Activated naive CD8-positive, alpha-beta T cell treated with anti-CD3 and anti-CD28 coated beads for 36 hours (primary cell): ENCODE results near the gene BEST3. TPM values are rescaled to one million over a fixed set of nuclear protein-coding genes. Genes with fewer than 3 reads are reported as not detected.

Experiments
- DNase-seq: peaks from one replicate; pipeline ENCODE4 v3.0.0; 2021
- H3K27ac Mint-ChIP-seq: one replicate; pipeline ENCODE4 v1.8.0; 2022; ENCODE audit warnings: mild to moderate bottlenecking, moderate library complexity, mixed read lengths
- H3K27me3 Mint-ChIP-seq: one replicate; pipeline ENCODE4 v1.8.0; 2022; ENCODE audit warnings: mild to moderate bottlenecking, mixed read lengths
- H3K36me3 Mint-ChIP-seq: one replicate; pipeline ENCODE4 v1.8.0; 2021; ENCODE audit warnings: mild to moderate bottlenecking, mixed read lengths
- H3K4me1 Mint-ChIP-seq: one replicate; pipeline ENCODE4 v1.8.0; 2021; ENCODE audit warnings: mixed read lengths
- H3K4me3 Mint-ChIP-seq: one replicate; pipeline ENCODE4 v1.8.0; 2022; ENCODE audit warnings: mild to moderate bottlenecking, moderate library complexity, mixed read lengths
- H3K9me3 Mint-ChIP-seq: one replicate; pipeline ENCODE4 v1.8.0; 2022; ENCODE audit warnings: mixed read lengths
- total RNA-seq, 2 experiments: library from RNA; stranded (reverse); gene quantifications; one replicate each; pipeline ENCODE4 v1.2.3, GENCODE V29; 2021

BEST3 gene
- total RNA-seq, 2 experiments from 2014 or later = not detected

GRCh38 chr12:69645031-69645430, 54.1 kb downstream of the BEST3 start:
- no peaks in the 10 kb centered on the region for H3K36me3 Mint-ChIP-seq
- no peak for DNase-seq
- no peaks in the 10 kb centered on the region for H3K9me3 Mint-ChIP-seq
- no peak overlapping the region for H3K27ac Mint-ChIP-seq
- H3K27me3 Mint-ChIP-seq = peaks cover 11% of the 10 kb centered on the region
- H3K4me3 Mint-ChIP-seq = no peak overlapping the region
- no peaks in the 10 kb centered on the region for H3K4me1 Mint-ChIP-seq

- Mint-ChIP-seq H3K27me3 (peaks cover 11% of the 10 kb centered on the region), H3K27ac (no peak overlapping the region), H3K9me3 (no peaks in the 10 kb centered on the region), H3K36me3 (no peaks in the 10 kb centered on the region), H3K4me3 (no peak overlapping the region), H3K4me1 (no peaks in the 10 kb centered on the region)
- no peak for DNase-seq
Measured at GRCh38 chr12:69644511-69644910, 54.6 kb downstream of the BEST3 start.

- Mint-ChIP-seq H3K27ac (no peak overlapping the region), H3K4me1 (no peaks in the 10 kb centered on the region), H3K36me3 (no peaks in the 10 kb centered on the region), H3K27me3 (peaks cover 3% of the 10 kb centered on the region), H3K9me3 (no peaks in the 10 kb centered on the region), H3K4me3 (no peak overlapping the region)
- DNase-seq = no peak
Measured at GRCh38 chr12:69642531-69642930, 56.6 kb downstream of the BEST3 start.

- no peaks in the 10 kb centered on the region for H3K4me1 Mint-ChIP-seq
Measured at GRCh38 chr12:69641546-69641945, 57.6 kb downstream of the BEST3 start.

GRCh38 chr12:69639400-69640016, 59.6 kb downstream of the BEST3 start:
- Mint-ChIP-seq H3K4me1 (no peaks in the 10 kb centered on the region), H3K36me3 (no peaks in the 10 kb centered on the region), H3K27ac (no peak overlapping the region), H3K27me3 (no peaks in the 10 kb centered on the region), H3K9me3 (no peaks in the 10 kb centered on the region), H3K4me3 (no peak overlapping the region)
- DNase-seq = peak; percentile 60

More at GRCh38 chr12:69641546-69641945, 57.6 kb downstream of the BEST3 start:
- Mint-ChIP-seq H3K27me3 (no peaks in the 10 kb centered on the region), H3K27ac (no peak overlapping the region), H3K4me3 (no peak overlapping the region), H3K9me3 (no peaks in the 10 kb centered on the region), H3K36me3 (no peaks in the 10 kb centered on the region)
- no peak for DNase-seq

- DNase-seq = no peak
- H3K27ac Mint-ChIP-seq = no peak overlapping the region
- no peaks in the 10 kb centered on the region for H3K27me3 Mint-ChIP-seq
- H3K36me3 Mint-ChIP-seq = no peaks in the 10 kb centered on the region
- H3K9me3 Mint-ChIP-seq = no peaks in the 10 kb centered on the region
- peaks cover 3% of the 10 kb centered on the region for H3K4me1 Mint-ChIP-seq
- H3K4me3 Mint-ChIP-seq = no peak overlapping the region
Measured at GRCh38 chr12:69633061-69633460, 66.0 kb downstream of the BEST3 start.

GRCh38 chr12:69630191-69630590, 68.9 kb downstream of the BEST3 start:
- Mint-ChIP-seq H3K4me3 (no peak overlapping the region), H3K36me3 (no peaks in the 10 kb centered on the region), H3K27ac (no peak overlapping the region), H3K27me3 (no peaks in the 10 kb centered on the region), H3K9me3 (no peaks in the 10 kb centered on the region), H3K4me1 (peaks cover 3% of the 10 kb centered on the region)
- no peak for DNase-seq

GRCh38 chr12:69627501-69627900, 71.6 kb downstream of the BEST3 start:
- peaks cover 3% of the 10 kb centered on the region for H3K4me1 Mint-ChIP-seq
- no peak for DNase-seq
- no peak overlapping the region for H3K4me3 Mint-ChIP-seq
- no peaks in the 10 kb centered on the region for H3K9me3 Mint-ChIP-seq
- H3K36me3 Mint-ChIP-seq = no peaks in the 10 kb centered on the region
- no peak overlapping the region for H3K27ac Mint-ChIP-seq
- no peaks in the 10 kb centered on the region for H3K27me3 Mint-ChIP-seq

- DNase-seq = no peak
- Mint-ChIP-seq H3K27me3 (no peaks in the 10 kb centered on the region), H3K4me1 (no peaks in the 10 kb centered on the region), H3K9me3 (no peaks in the 10 kb centered on the region), H3K4me3 (no peak overlapping the region), H3K36me3 (no peaks in the 10 kb centered on the region), H3K27ac (no peak overlapping the region)
Measured at GRCh38 chr12:69623970-69624369, 75.1 kb downstream of the BEST3 start.

- H3K9me3 Mint-ChIP-seq = no peaks in the 10 kb centered on the region
- no peak for DNase-seq
- no peak overlapping the region for H3K27ac Mint-ChIP-seq
- peaks cover 6% of the 10 kb centered on the region for H3K27me3 Mint-ChIP-seq
- H3K4me3 Mint-ChIP-seq = no peak overlapping the region
- no peaks in the 10 kb centered on the region for H3K36me3 Mint-ChIP-seq
- H3K4me1 Mint-ChIP-seq = no peaks in the 10 kb centered on the region
Measured at GRCh38 chr12:69621551-69621950, 77.6 kb downstream of the BEST3 start.

- Mint-ChIP-seq H3K36me3 (no peaks in the 10 kb centered on the region), H3K9me3 (no peaks in the 10 kb centered on the region), H3K4me1 (no peaks in the 10 kb centered on the region), H3K27ac (no peak overlapping the region), H3K27me3 (peaks cover 10% of the 10 kb centered on the region), H3K4me3 (no peak overlapping the region)
- no peak for DNase-seq
Measured at GRCh38 chr12:69620921-69621320, 78.2 kb downstream of the BEST3 start.

GRCh38 chr12:69620077-69620476, 79.0 kb downstream of the BEST3 start:
- Mint-ChIP-seq H3K27me3 (peaks cover 10% of the 10 kb centered on the region), H3K4me1 (no peaks in the 10 kb centered on the region), H3K9me3 (no peaks in the 10 kb centered on the region), H3K27ac (no peak overlapping the region), H3K36me3 (no peaks in the 10 kb centered on the region), H3K4me3 (no peak overlapping the region)
- DNase-seq = no peak

- peaks cover 10% of the 10 kb centered on the region for H3K27me3 Mint-ChIP-seq
- no peaks in the 10 kb centered on the region for H3K4me1 Mint-ChIP-seq
- no peak overlapping the region for H3K4me3 Mint-ChIP-seq
Measured at GRCh38 chr12:69619050-69619449, 80.1 kb downstream of the BEST3 start.

GRCh38 chr12:69616025-69616424, 83.1 kb downstream of the BEST3 start:
- Mint-ChIP-seq H3K27ac (no peak overlapping the region), H3K36me3 (no peaks in the 10 kb centered on the region), H3K27me3 (peaks cover 10% of the 10 kb centered on the region), H3K9me3 (no peaks in the 10 kb centered on the region), H3K4me3 (no peak overlapping the region), H3K4me1 (no peaks in the 10 kb centered on the region)
- DNase-seq = no peak

More at GRCh38 chr12:69619050-69619449, 80.1 kb downstream of the BEST3 start:
- Mint-ChIP-seq H3K36me3 (no peaks in the 10 kb centered on the region), H3K27ac (no peak overlapping the region), H3K9me3 (no peaks in the 10 kb centered on the region)
- no peak for DNase-seq

GRCh38 chr12:69613351-69613750, 85.8 kb downstream of the BEST3 start:
- Mint-ChIP-seq H3K36me3 (no peaks in the 10 kb centered on the region), H3K27me3 (peaks cover 7% of the 10 kb centered on the region), H3K27ac (no peak overlapping the region), H3K4me1 (no peaks in the 10 kb centered on the region), H3K4me3 (no peak overlapping the region), H3K9me3 (no peaks in the 10 kb centered on the region)
- DNase-seq = no peak

- Mint-ChIP-seq H3K27ac (no peak within 1 kb of the TSS), H3K9me3 (no peaks in the 10 kb centered on the region), H3K4me3 (no peak within 1 kb of the TSS), H3K36me3 (no peaks in the 10 kb centered on the region), H3K27me3 (no peaks in the 10 kb centered on the region), H3K4me1 (no peaks in the 10 kb centered on the region)
- no peak for DNase-seq
Measured at GRCh38 chr12:69610729-69611128, 88.4 kb downstream of the BEST3 start, which contains the start of gene LRRC10. Gene LRRC10 (minus strand): TSS chr12:69610907. CDS start chr12:69610838, 69 bp downstream.
